GM12875 (cell line): ENCODE measurements around the gene PPP1R12C.
A peak's percentile ranks its signal among the peaks of the same experiment; 100 is the strongest.

Source experiments
- H3K4me3 ChIP-seq: one replicate; pipeline ENCODE4 v1.5.1; 2011; ENCODE audit warnings: low read depth, low read length, control low read depth
- TF ChIP-seq, protein P1 (sequence below): IDR thresholded peaks from 2 replicates; pipeline ENCODE4 v1.5.1; 2011; ENCODE audit warnings: low read depth, mild to moderate bottlenecking, control low read depth, inconsistent platforms, low read length, moderate library complexity, borderline replicate concordance; ENCODE audit not compliant: insufficient read depth

PPP1R12C gene

GRCh38 chr19:55082020-55082851, 35.2 kb downstream of the PPP1R12C start:
- TF ChIP-seq, protein P1, sequence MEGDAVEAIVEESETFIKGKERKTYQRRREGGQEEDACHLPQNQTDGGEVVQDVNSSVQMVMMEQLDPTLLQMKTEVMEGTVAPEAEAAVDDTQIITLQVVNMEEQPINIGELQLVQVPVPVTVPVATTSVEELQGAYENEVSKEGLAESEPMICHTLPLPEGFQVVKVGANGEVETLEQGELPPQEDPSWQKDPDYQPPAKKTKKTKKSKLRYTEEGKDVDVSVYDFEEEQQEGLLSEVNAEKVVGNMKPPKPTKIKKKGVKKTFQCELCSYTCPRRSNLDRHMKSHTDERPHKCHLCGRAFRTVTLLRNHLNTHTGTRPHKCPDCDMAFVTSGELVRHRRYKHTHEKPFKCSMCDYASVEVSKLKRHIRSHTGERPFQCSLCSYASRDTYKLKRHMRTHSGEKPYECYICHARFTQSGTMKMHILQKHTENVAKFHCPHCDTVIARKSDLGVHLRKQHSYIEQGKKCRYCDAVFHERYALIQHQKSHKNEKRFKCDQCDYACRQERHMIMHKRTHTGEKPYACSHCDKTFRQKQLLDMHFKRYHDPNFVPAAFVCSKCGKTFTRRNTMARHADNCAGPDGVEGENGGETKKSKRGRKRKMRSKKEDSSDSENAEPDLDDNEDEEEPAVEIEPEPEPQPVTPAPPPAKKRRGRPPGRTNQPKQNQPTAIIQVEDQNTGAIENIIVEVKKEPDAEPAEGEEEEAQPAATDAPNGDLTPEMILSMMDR, result no peak
- H3K4me3 ChIP-seq, result no peak overlapping the region

GRCh38 chr19:55081770-55082019, 35.7 kb downstream of the PPP1R12C start:
- no peak overlapping the region for H3K4me3 ChIP-seq
- TF ChIP-seq, protein P1, result no peak

- H3K4me3 ChIP-seq, result peak overlapping the region; percentile 47
Observed at GRCh38 chr19:55080968-55081769, 36.3 kb downstream of the PPP1R12C start.

GRCh38 chr19:55080121-55080967, 37.1 kb downstream of the PPP1R12C start:
- peak overlapping the region; percentile 47 for H3K4me3 ChIP-seq
- TF ChIP-seq, protein P1, result no peak

More at GRCh38 chr19:55080968-55081769, 36.3 kb downstream of the PPP1R12C start:
- TF ChIP-seq, protein P1, result no peak

GRCh38 chr19:55079400-55080038, 37.9 kb downstream of the PPP1R12C start:
- TF ChIP-seq, protein P1, result no peak
- H3K4me3 ChIP-seq, result no peak overlapping the region

DNA sequence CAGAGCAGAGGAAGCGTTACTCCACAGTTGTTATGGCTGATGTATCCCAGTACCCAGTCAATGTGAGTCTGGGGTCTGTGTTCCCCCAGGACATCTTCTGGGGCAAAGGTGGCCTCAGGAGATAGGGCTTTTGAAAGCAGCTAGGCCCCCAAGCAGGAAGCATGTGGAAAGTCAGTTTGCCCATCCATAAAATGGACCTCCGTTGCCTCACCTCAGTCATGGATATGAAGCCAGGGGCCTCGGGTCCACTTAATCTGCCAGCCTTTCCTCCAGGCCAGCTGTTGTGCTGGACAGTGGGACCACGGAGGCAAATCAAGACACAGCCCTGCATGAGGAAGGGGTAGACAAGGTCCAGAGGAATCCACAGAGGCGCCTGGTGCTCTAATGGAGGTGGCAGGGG, 38.4 kb downstream of the PPP1R12C start:
- no peak overlapping the region for H3K4me3 ChIP-seq
- TF ChIP-seq, protein P1, result no peak
